Measurements from ENCODE around the gene MGAT1.

DNA sequence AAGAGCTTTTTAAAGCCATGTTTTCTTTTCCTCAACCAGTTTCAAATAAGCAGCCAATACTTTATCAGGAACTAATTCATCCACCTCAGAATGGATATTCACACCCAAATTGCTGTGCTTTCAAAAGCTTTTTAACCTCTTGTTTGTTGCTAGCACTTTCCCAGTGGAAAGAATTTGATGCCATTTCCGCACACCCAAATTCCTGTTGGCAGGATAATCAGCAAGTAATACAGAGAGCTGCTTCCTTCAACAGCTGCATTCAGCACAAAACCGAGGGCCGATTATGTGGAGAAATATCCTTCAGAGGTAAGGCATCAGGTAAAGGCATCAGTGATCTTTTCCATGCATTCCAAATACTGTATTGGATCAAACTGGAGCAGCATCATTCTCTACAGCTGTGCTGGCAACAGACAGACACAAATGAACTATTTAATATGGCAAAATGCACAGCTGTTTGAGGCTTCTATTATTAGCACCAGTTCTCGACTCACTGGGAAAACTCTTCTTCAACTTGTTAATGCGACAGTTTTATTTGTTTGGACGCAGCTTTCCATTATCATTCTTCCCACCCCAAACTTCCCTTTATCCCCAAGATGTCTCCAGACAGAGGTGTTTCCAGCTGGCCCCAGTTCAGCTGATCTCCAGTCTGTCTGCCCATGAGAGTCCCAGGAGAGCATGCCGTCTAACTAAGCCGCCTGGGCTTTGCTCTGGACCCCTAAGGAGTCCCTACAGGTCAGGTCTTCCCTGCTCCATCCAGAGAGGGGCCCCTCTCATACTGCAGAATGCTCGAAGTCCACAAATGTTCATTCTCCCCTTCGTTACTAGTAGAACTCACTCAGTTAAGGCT, 22.2 kb upstream of the MGAT1 start:
- TF ChIP-seq, protein P1, sequence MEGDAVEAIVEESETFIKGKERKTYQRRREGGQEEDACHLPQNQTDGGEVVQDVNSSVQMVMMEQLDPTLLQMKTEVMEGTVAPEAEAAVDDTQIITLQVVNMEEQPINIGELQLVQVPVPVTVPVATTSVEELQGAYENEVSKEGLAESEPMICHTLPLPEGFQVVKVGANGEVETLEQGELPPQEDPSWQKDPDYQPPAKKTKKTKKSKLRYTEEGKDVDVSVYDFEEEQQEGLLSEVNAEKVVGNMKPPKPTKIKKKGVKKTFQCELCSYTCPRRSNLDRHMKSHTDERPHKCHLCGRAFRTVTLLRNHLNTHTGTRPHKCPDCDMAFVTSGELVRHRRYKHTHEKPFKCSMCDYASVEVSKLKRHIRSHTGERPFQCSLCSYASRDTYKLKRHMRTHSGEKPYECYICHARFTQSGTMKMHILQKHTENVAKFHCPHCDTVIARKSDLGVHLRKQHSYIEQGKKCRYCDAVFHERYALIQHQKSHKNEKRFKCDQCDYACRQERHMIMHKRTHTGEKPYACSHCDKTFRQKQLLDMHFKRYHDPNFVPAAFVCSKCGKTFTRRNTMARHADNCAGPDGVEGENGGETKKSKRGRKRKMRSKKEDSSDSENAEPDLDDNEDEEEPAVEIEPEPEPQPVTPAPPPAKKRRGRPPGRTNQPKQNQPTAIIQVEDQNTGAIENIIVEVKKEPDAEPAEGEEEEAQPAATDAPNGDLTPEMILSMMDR (IDR thresholded peaks at IDR 0.05; ENCODE audit: poor library complexity, severe bottlenecking), result no peak
- TF ChIP-seq, protein P2, sequence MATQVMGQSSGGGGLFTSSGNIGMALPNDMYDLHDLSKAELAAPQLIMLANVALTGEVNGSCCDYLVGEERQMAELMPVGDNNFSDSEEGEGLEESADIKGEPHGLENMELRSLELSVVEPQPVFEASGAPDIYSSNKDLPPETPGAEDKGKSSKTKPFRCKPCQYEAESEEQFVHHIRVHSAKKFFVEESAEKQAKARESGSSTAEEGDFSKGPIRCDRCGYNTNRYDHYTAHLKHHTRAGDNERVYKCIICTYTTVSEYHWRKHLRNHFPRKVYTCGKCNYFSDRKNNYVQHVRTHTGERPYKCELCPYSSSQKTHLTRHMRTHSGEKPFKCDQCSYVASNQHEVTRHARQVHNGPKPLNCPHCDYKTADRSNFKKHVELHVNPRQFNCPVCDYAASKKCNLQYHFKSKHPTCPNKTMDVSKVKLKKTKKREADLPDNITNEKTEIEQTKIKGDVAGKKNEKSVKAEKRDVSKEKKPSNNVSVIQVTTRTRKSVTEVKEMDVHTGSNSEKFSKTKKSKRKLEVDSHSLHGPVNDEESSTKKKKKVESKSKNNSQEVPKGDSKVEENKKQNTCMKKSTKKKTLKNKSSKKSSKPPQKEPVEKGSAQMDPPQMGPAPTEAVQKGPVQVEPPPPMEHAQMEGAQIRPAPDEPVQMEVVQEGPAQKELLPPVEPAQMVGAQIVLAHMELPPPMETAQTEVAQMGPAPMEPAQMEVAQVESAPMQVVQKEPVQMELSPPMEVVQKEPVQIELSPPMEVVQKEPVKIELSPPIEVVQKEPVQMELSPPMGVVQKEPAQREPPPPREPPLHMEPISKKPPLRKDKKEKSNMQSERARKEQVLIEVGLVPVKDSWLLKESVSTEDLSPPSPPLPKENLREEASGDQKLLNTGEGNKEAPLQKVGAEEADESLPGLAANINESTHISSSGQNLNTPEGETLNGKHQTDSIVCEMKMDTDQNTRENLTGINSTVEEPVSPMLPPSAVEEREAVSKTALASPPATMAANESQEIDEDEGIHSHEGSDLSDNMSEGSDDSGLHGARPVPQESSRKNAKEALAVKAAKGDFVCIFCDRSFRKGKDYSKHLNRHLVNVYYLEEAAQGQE (IDR thresholded peaks at IDR 0.05; ENCODE audit: borderline replicate concordance), result no peak
- TF ChIP-seq TAF1 (IDR thresholded peaks at IDR 0.05; ENCODE audit: low read depth) (no peak), SMC3 (conservative IDR thresholded peaks at IDR 0.05; ENCODE audit: poor library complexity) (no peak), EP300 (conservative IDR thresholded peaks at IDR 0.05; ENCODE audit: poor library complexity, severe bottlenecking) (no peak)
